Peyer's patch (tissue), 4 donors: ENCODE data around the gene MMADHC. TPM values are rescaled to one million over a fixed set of nuclear protein-coding genes. Genes with fewer than 3 reads are reported as not detected.
"Not testable (repeated sequence)": the region's sequence is repeated elsewhere in the genome, so short reads cannot be mapped to it uniquely, and the experiment has no call there.

Experiments
- DNase-seq, 3 donors: peaks; one replicate each; pipeline ENCODE4 v3.0.0-alpha.2; 2017 to 2019
- H3K27ac ChIP-seq, 4 donors: fragments of 200-600 bp; sonication (generic); one replicate each; pipeline ENCODE4 v1.5.1; 2016 to 2019
- H3K27me3 ChIP-seq, 2 donors: fragments of 200-600 bp; sonication (generic); one replicate each; pipeline ENCODE4 v1.5.1; 2019
- H3K36me3 ChIP-seq, 3 donors: fragments of 200-600 bp; sonication (generic); one replicate each; pipeline ENCODE4 v1.5.1; 2016 to 2019
- H3K4me1 ChIP-seq, 4 donors: fragments of 200-600 bp; sonication (generic); one replicate each; pipeline ENCODE4 v1.5.1; 2016 to 2019
- H3K4me3 ChIP-seq, 4 donors: fragments of 200-600 bp; sonication (generic); 1 replicate in 3 of 4; 2 replicates in 1 of 4; pipeline ENCODE4 v1.5.1; 2016 to 2019; ENCODE audit warnings: mild to moderate bottlenecking in 1 of 4
- H3K9me3 ChIP-seq, 4 donors: fragments of 200-600 bp; sonication (generic); one replicate each; pipeline ENCODE4 v1.5.1; 2016 to 2019; ENCODE audit warnings: mild to moderate bottlenecking in 1 of 4
- POLR2A ChIP-seq, 2 donors: fragments of 450-650 bp; IDR thresholded peaks; one replicate each; pipeline ENCODE4 v1.5.1; 2017; ENCODE audit warnings: antibody characterized with exemption in 2 of 2, mild to moderate bottlenecking in 2 of 2, moderate library complexity in 2 of 2
- total RNA-seq, 4 donors: library from RNA; depleted of rRNA; stranded (reverse); fragments of >200 nt; gene quantifications; one replicate each; pipeline ENCODE4 v1.1.0, GENCODE V29; 2016
- TF ChIP-seq, protein P1 (sequence below), 6 experiments: fragments of 450-650 bp in 4 of 6; fragments of 200-600 bp in 2 of 6; sonication (generic) in 1 of 6; IDR thresholded peaks; one replicate each; pipeline ENCODE4 v1.5.1; 2017 to 2019; ENCODE audit warnings: antibody characterized with exemption in 6 of 6, mild to moderate bottlenecking in 3 of 6, moderate library complexity in 1 of 6

The MMADHC gene
- total RNA-seq, 4 donors from 2014 or later = 35.5 to 61.6 (median 45.5) TPM

DNA sequence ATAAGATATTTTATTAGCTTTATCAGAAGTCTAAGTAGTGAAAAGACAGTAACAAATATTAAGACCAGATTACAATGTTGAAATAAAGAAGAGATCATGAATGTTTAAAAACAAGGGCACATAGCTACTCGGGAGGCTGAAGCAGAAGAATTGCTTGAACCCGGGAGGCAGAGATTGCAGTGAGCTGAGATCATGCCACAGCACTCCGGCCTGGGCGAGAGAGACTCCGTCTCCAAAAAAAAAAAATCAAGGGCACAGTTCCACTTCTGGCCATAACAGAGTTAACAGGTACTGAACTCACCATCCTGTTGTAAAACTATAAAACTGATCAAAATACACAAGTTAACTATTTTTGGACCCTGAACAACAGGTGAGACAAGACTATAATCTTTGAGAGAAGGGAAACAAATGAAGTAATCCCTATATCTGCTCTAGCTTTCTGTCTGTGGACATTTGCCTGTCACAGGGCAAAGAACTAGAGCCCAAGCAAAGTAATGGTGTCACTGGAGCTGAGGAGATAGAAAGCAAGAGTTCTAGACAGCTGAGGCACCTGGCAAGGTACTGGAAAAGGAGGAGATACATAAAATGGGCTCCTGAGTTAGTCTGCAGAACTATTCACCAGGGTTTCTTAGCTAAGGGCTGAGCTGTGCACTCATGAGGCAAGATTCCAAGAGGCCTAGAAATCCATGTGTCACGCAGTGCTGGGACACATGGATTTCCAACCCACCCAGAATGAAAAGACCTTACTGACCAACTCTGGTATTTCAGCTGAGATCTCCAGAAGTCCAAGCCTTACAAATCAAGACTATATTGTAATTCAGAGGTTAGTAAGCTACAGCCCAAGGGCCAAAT is 15.2 kb downstream of the MMADHC start:
- TF ChIP-seq, protein P1, sequence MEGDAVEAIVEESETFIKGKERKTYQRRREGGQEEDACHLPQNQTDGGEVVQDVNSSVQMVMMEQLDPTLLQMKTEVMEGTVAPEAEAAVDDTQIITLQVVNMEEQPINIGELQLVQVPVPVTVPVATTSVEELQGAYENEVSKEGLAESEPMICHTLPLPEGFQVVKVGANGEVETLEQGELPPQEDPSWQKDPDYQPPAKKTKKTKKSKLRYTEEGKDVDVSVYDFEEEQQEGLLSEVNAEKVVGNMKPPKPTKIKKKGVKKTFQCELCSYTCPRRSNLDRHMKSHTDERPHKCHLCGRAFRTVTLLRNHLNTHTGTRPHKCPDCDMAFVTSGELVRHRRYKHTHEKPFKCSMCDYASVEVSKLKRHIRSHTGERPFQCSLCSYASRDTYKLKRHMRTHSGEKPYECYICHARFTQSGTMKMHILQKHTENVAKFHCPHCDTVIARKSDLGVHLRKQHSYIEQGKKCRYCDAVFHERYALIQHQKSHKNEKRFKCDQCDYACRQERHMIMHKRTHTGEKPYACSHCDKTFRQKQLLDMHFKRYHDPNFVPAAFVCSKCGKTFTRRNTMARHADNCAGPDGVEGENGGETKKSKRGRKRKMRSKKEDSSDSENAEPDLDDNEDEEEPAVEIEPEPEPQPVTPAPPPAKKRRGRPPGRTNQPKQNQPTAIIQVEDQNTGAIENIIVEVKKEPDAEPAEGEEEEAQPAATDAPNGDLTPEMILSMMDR (IDR thresholded peaks at IDR 0.05) = no peak
- no peak for TF ChIP-seq POLR2A (IDR thresholded peaks at IDR 0.05)
- H3K36me3 ChIP-seq = peaks cover 0 to 74% (median 0%) of the 10 kb centered on the region in 3 donors
- peak overlapping the region in 2 of 4 donors; percentile 44 to 60 for H3K27ac ChIP-seq
- H3K9me3 ChIP-seq = no peaks in the 10 kb centered on the region
- no peak overlapping the region for H3K4me3 ChIP-seq
- DNase-seq = no peak
- H3K27me3 ChIP-seq = no peaks in the 10 kb centered on the region
- peaks cover 0 to 10% (median 0%) of the 10 kb centered on the region in 4 donors for H3K4me1 ChIP-seq

GRCh38 chr2:149568138-149568537 is 19.4 kb downstream of the MMADHC start:
- TF ChIP-seq, protein P1 (IDR thresholded peaks at IDR 0.05) = no peak
- TF ChIP-seq POLR2A (IDR thresholded peaks at IDR 0.05) = no peak
- Histone ChIP-seq H3K36me3 (peaks cover 0 to 43% (median 0%) of the 10 kb centered on the region in 3 donors), H3K4me1 (peaks cover 0 to 8% (median 0%) of the 10 kb centered on the region in 4 donors), H3K27me3 (no peaks in the 10 kb centered on the region), H3K9me3 (no peaks in the 10 kb centered on the region), H3K4me3 (no peak overlapping the region), H3K27ac (no peak overlapping the region)
- no peak for DNase-seq

GRCh38 chr2:149566652-149567051 is 20.9 kb downstream of the MMADHC start:
- no peaks in the 10 kb centered on the region for H3K9me3 ChIP-seq
- no peak overlapping the region for H3K27ac ChIP-seq
- H3K36me3 ChIP-seq = peaks cover 0 to 37% (median 0%) of the 10 kb centered on the region in 3 donors
- peaks cover 0 to 9% (median 0%) of the 10 kb centered on the region in 4 donors for H3K4me1 ChIP-seq
- no peak overlapping the region for H3K4me3 ChIP-seq
- TF ChIP-seq, protein P1 (IDR thresholded peaks at IDR 0.05) = no peak
- no peak for DNase-seq
- H3K27me3 ChIP-seq = no peaks in the 10 kb centered on the region

- not testable (repeated sequence) for H3K4me3 ChIP-seq, DNase-seq, H3K27ac ChIP-seq, H3K9me3 ChIP-seq, H3K4me1 ChIP-seq, H3K27me3 ChIP-seq
- peaks cover 0 to 28% (median 0%) of the 10 kb centered on the region in 3 donors for H3K36me3 ChIP-seq
Measured at GRCh38 chr2:149565625-149566024, 21.9 kb downstream of the MMADHC start.

GRCh38 chr2:149564983-149565382 is 22.6 kb downstream of the MMADHC start:
- no peak for DNase-seq
- no peaks in the 10 kb centered on the region for H3K9me3 ChIP-seq
- H3K4me3 ChIP-seq = no peak overlapping the region
- H3K27me3 ChIP-seq = no peaks in the 10 kb centered on the region
- H3K27ac ChIP-seq = no peak overlapping the region
- peaks cover 0 to 9% (median 0%) of the 10 kb centered on the region in 4 donors for H3K4me1 ChIP-seq
- H3K36me3 ChIP-seq = peaks cover 0 to 22% (median 0%) of the 10 kb centered on the region in 3 donors
- TF ChIP-seq, protein P1 (IDR thresholded peaks at IDR 0.05) = no peak
- TF ChIP-seq POLR2A (IDR thresholded peaks at IDR 0.05) = no peak

DNA sequence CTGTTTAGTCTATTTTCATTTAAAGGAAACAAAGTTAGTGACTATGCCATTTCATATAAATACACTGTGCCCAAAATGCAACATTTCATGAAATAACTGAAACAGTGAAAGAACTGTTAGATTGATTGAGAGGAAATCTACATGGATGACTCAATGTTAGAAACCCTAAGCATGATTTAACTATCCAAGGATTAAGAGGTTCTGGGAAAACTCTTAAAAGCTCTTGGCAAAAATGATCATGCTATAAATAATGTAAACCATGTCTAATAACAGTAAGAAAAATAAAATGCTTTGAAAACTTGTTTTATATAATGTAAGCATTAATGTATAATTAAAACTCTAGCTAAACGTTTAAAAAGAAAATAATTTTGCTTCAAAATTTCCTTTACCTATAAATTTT is 23.5 kb downstream of the MMADHC start:
- Histone ChIP-seq H3K27me3 (no peaks in the 10 kb centered on the region), H3K4me3 (no peak overlapping the region), H3K27ac (no peak overlapping the region), H3K4me1 (peaks cover 0 to 9% (median 0%) of the 10 kb centered on the region in 4 donors), H3K36me3 (peaks cover 0 to 13% (median 0%) of the 10 kb centered on the region in 3 donors), H3K9me3 (no peaks in the 10 kb centered on the region)
- no peak for DNase-seq
- no peak for TF ChIP-seq POLR2A (IDR thresholded peaks at IDR 0.05)
- TF ChIP-seq, protein P1 (IDR thresholded peaks at IDR 0.05) = no peak
